ENCODE results near the gene APOB. TPM values are rescaled to one million over a fixed set of nuclear protein-coding genes. Genes with fewer than 3 reads are reported as not detected.

APOB gene
- total RNA-seq, 1 donor from 2014 or later, result 15.9 TPM

- no peak overlapping the region for H3K27ac Mint-ChIP-seq (ENCODE audit: unreplicated experiment)
- no peak for TF ChIP-seq CTCF (IDR thresholded peaks at IDR 0.05; ENCODE audit: unreplicated experiment)
- H3K9me3 Mint-ChIP-seq (ENCODE audit: unreplicated experiment), result no peaks in the 10 kb centered on the region
- no peak for DNase-seq (ENCODE audit: low spot score)
- H3K36me3 Mint-ChIP-seq (ENCODE audit: low read depth, unreplicated experiment), result no peaks in the 10 kb centered on the region
- no peaks in the 10 kb centered on the region for H3K4me1 Mint-ChIP-seq (ENCODE audit: unreplicated experiment)
- H3K4me3 Mint-ChIP-seq (ENCODE audit: unreplicated experiment), result no peak overlapping the region
- H3K27me3 Mint-ChIP-seq (ENCODE audit: unreplicated experiment), result no peaks in the 10 kb centered on the region
Observed at GRCh38 chr2:20997953-20998722, 45.7 kb downstream of the APOB start.

- Mint-ChIP-seq H3K36me3 (ENCODE audit: low read depth, unreplicated experiment) (no peaks in the 10 kb centered on the region), H3K4me1 (ENCODE audit: unreplicated experiment) (peaks cover 9% of the 10 kb centered on the region), H3K27me3 (ENCODE audit: unreplicated experiment) (peaks cover 4% of the 10 kb centered on the region), H3K9me3 (ENCODE audit: unreplicated experiment) (no peaks in the 10 kb centered on the region), H3K4me3 (ENCODE audit: unreplicated experiment) (no peak overlapping the region), H3K27ac (ENCODE audit: unreplicated experiment) (no peak overlapping the region)
- TF ChIP-seq CTCF (IDR thresholded peaks at IDR 0.05; ENCODE audit: unreplicated experiment), result no peak
- no peak for DNase-seq (ENCODE audit: low spot score)
Observed at GRCh38 chr2:20994130-20994529, 49.7 kb downstream of the APOB start.

GRCh38 chr2:20992201-20992711 lies 51.6 kb downstream of the APOB start:
- Mint-ChIP-seq H3K9me3 (ENCODE audit: unreplicated experiment) (no peaks in the 10 kb centered on the region), H3K27ac (ENCODE audit: unreplicated experiment) (no peak overlapping the region), H3K36me3 (ENCODE audit: low read depth, unreplicated experiment) (no peaks in the 10 kb centered on the region), H3K27me3 (ENCODE audit: unreplicated experiment) (peaks cover 4% of the 10 kb centered on the region), H3K4me1 (ENCODE audit: unreplicated experiment) (peaks cover 9% of the 10 kb centered on the region), H3K4me3 (ENCODE audit: unreplicated experiment) (no peak overlapping the region)
- DNase-seq (ENCODE audit: low spot score), result no peak
- no peak for TF ChIP-seq CTCF (IDR thresholded peaks at IDR 0.05; ENCODE audit: unreplicated experiment)

GRCh38 chr2:20990442-20991430 lies 53.1 kb downstream of the APOB start:
- no peak for DNase-seq (ENCODE audit: low spot score)
- Mint-ChIP-seq H3K27ac (ENCODE audit: unreplicated experiment) (peak overlapping the region; percentile 78), H3K4me3 (ENCODE audit: unreplicated experiment) (peak overlapping the region; percentile 6), H3K27me3 (ENCODE audit: unreplicated experiment) (peaks cover 4% of the 10 kb centered on the region), H3K9me3 (ENCODE audit: unreplicated experiment) (no peaks in the 10 kb centered on the region), H3K36me3 (ENCODE audit: low read depth, unreplicated experiment) (no peaks in the 10 kb centered on the region), H3K4me1 (ENCODE audit: unreplicated experiment) (peaks cover 9% of the 10 kb centered on the region)
- no peak for TF ChIP-seq CTCF (IDR thresholded peaks at IDR 0.05; ENCODE audit: unreplicated experiment)
